CD4-positive, alpha-beta memory T cell (primary cell): ENCODE results near the gene CABLES1. TPM values are rescaled to one million over a fixed set of nuclear protein-coding genes. Genes with fewer than 3 reads are reported as not detected.

ENCODE experiments used
- CTCF ChIA-PET: fragments of 350-600 bp; sonication (Branson Sonifier 250); formaldehyde crosslinking; loops from one replicate; lab custom pipeline; 2021; ENCODE audit warnings: inconsistent platforms; ENCODE audit not compliant: partially characterized antibody; lab: Charles Lee
- POLR2A ChIA-PET: fragments of 350-600 bp; sonication (Branson Sonifier 250); formaldehyde crosslinking; loops from one replicate; lab custom pipeline; 2021; ENCODE audit not compliant: partially characterized antibody; lab: Charles Lee
- DNase-seq, 5 donors: peaks; one replicate each; pipeline versions ENCODE4 v3.0.0 to v3.0.0-alpha.2; 2020 to 2022; ENCODE audit warnings: mixed read lengths in 1 of 5
- H3K27ac ChIP-seq: one replicate; pipeline ENCODE4 v1.7.0; 2013; ENCODE audit warnings: low read depth, low read length
- H3K27me3 ChIP-seq: 2 replicates; pipeline ENCODE4 v1.7.0; 2013; ENCODE audit warnings: mild to moderate bottlenecking, low read length, moderate library complexity; ENCODE audit not compliant: insufficient read depth
- H3K36me3 ChIP-seq: 2 replicates; pipeline ENCODE4 v1.7.0; 2013; ENCODE audit warnings: mild to moderate bottlenecking, low read length, moderate library complexity; ENCODE audit not compliant: insufficient read depth
- H3K4me1 ChIP-seq: 2 replicates; pipeline ENCODE4 v1.7.0; 2013; ENCODE audit warnings: mild to moderate bottlenecking, low read length, moderate library complexity; ENCODE audit not compliant: insufficient read depth
- H3K4me3 ChIP-seq, 2 donors: one replicate each; pipeline ENCODE4 v1.7.0; 2013; ENCODE audit warnings: low read length in 2 of 2, mild to moderate bottlenecking in 1 of 2
- H3K9me3 ChIP-seq, 2 donors: one replicate each; pipeline ENCODE4 v1.7.0; 2013; ENCODE audit warnings: low read length in 2 of 2, control low read depth in 1 of 2; ENCODE audit not compliant: control insufficient read depth in 1 of 2
- H3K27ac Mint-ChIP-seq, 7 donors: one replicate each; pipeline ENCODE4 v1.8.0; 2020 to 2021; ENCODE audit warnings: mixed read lengths in 7 of 7, mild to moderate bottlenecking in 6 of 7, inconsistent platforms in 3 of 7, moderate library complexity in 3 of 7
- H3K27me3 Mint-ChIP-seq, 2 donors: one replicate each; pipeline ENCODE4 v1.8.0; 2020 to 2021; ENCODE audit warnings: mixed read lengths in 2 of 2
- H3K36me3 Mint-ChIP-seq, 2 donors: one replicate each; pipeline ENCODE4 v1.8.0; 2020 to 2021; ENCODE audit warnings: mixed read lengths in 2 of 2, inconsistent platforms in 1 of 2, mild to moderate bottlenecking in 1 of 2
- H3K4me1 Mint-ChIP-seq, 4 donors: one replicate each; pipeline ENCODE4 v1.8.0; 2020 to 2021; ENCODE audit warnings: mixed read lengths in 4 of 4, mild to moderate bottlenecking in 1 of 4
- H3K4me3 Mint-ChIP-seq, 8 donors: one replicate each; pipeline ENCODE4 v1.8.0; 2020 to 2021; ENCODE audit warnings: mixed read lengths in 8 of 8, mild to moderate bottlenecking in 7 of 8, moderate library complexity in 6 of 8, inconsistent platforms in 3 of 8
- H3K9me3 Mint-ChIP-seq, 8 donors: one replicate each; pipeline ENCODE4 v1.8.0; 2020 to 2021; ENCODE audit warnings: mixed read lengths in 8 of 8, mild to moderate bottlenecking in 5 of 8, inconsistent platforms in 3 of 8, moderate library complexity in 1 of 8
- intact Hi-C: fragments of 100-400 bp; cut with micrococcal nuclease; formaldehyde crosslinking; loops from one replicate; pipeline ENCODE4 v1.15.1; 2023
- polyA plus RNA-seq, 2 donors: library from polyadenylated mRNA; unstranded; fragments of 300-500 nt; fragmentation: Illumina TruSeq; gene quantifications; one replicate each; pipeline ENCODE4 v1.2.3, GENCODE V29; 2021
- total RNA-seq, 2 experiments: library from RNA; stranded (reverse); gene quantifications; one replicate each; pipeline ENCODE4 v1.2.3, GENCODE V29; 2021

CABLES1 gene
- total and polyA plus RNA-seq, 4 experiments from 2014 or later = 0.15 TPM; not detected in 3

- Histone ChIP-seq H3K27ac (no peak overlapping the region), H3K4me3 (no peak overlapping the region), H3K9me3 (no peaks in the 10 kb centered on the region), H3K36me3 (no peaks in the 10 kb centered on the region), H3K4me1 (no peaks in the 10 kb centered on the region), H3K27me3 (no peaks in the 10 kb centered on the region)
- Mint-ChIP-seq H3K27ac (no peak overlapping the region), H3K4me1 (no peaks in the 10 kb centered on the region), H3K36me3 (peaks cover 0 to 14% of the 10 kb centered on the region in 2 donors), H3K27me3 (no peaks in the 10 kb centered on the region), H3K9me3 (peaks cover 0 to 37% (median 21%) of the 10 kb centered on the region in 8 donors), H3K4me3 (no peak overlapping the region)
- ChIA-PET CTCF (no interaction called here), POLR2A (no interaction called here)
- intact Hi-C loops = no loop called here
- DNase-seq = no peak
These were observed 139.6 kb downstream of the CABLES1 start for GRCh38 chr18:23274638-23275482.

GRCh38 chr18:23276451-23276850 lies 141.2 kb downstream of the CABLES1 start:
- H3K9me3 ChIP-seq = no peaks in the 10 kb centered on the region
- H3K27ac ChIP-seq = no peak overlapping the region
- H3K4me3 Mint-ChIP-seq = no peak overlapping the region
- no peak overlapping the region for H3K4me3 ChIP-seq
- H3K9me3 Mint-ChIP-seq = peaks cover 0 to 22% (median 10%) of the 10 kb centered on the region in 8 donors
- H3K27ac Mint-ChIP-seq = no peak overlapping the region
- intact Hi-C loops = no loop called here
- no peaks in the 10 kb centered on the region for H3K4me1 ChIP-seq
- H3K36me3 ChIP-seq = no peaks in the 10 kb centered on the region
- no peaks in the 10 kb centered on the region for H3K4me1 Mint-ChIP-seq
- H3K27me3 Mint-ChIP-seq = no peaks in the 10 kb centered on the region
- ChIA-PET CTCF (no interaction called here), POLR2A (no interaction called here)
- H3K36me3 Mint-ChIP-seq = peaks cover 0 to 7% of the 10 kb centered on the region in 2 donors
- no peaks in the 10 kb centered on the region for H3K27me3 ChIP-seq
- no peak for DNase-seq

- intact Hi-C loops = no loop called here
- no peak overlapping the region for H3K4me3 Mint-ChIP-seq
- Histone ChIP-seq H3K36me3 (no peaks in the 10 kb centered on the region), H3K4me1 (no peaks in the 10 kb centered on the region), H3K27ac (no peak overlapping the region), H3K9me3 (no peaks in the 10 kb centered on the region), H3K4me3 (no peak overlapping the region), H3K27me3 (no peaks in the 10 kb centered on the region)
- H3K27me3 Mint-ChIP-seq = no peaks in the 10 kb centered on the region
- H3K27ac Mint-ChIP-seq = no peak overlapping the region
- POLR2A ChIA-PET = no interaction called here
- CTCF ChIA-PET = no interaction called here
- peaks cover 0 to 7% of the 10 kb centered on the region in 2 donors for H3K36me3 Mint-ChIP-seq
- peaks cover 0 to 18% (median 6%) of the 10 kb centered on the region in 8 donors for H3K9me3 Mint-ChIP-seq
- no peaks in the 10 kb centered on the region for H3K4me1 Mint-ChIP-seq
- no peak for DNase-seq
These were observed 142.1 kb downstream of the CABLES1 start for GRCh38 chr18:23277399-23277798.

GRCh38 chr18:23279931-23280330 lies 144.6 kb downstream of the CABLES1 start:
- Histone ChIP-seq H3K36me3 (no peaks in the 10 kb centered on the region), H3K27ac (no peak overlapping the region), H3K9me3 (no peaks in the 10 kb centered on the region), H3K4me1 (no peaks in the 10 kb centered on the region), H3K27me3 (no peaks in the 10 kb centered on the region), H3K4me3 (no peak overlapping the region)
- no peak overlapping the region for H3K27ac Mint-ChIP-seq
- ChIA-PET CTCF (no interaction called here), POLR2A (no interaction called here)
- DNase-seq = no peak
- peaks cover 0 to 18% (median 6%) of the 10 kb centered on the region in 8 donors for H3K9me3 Mint-ChIP-seq
- no peaks in the 10 kb centered on the region for H3K4me1 Mint-ChIP-seq
- H3K4me3 Mint-ChIP-seq = no peak overlapping the region
- intact Hi-C loops = no loop called here
- H3K27me3 Mint-ChIP-seq = no peaks in the 10 kb centered on the region
- peaks cover 0 to 7% of the 10 kb centered on the region in 2 donors for H3K36me3 Mint-ChIP-seq

GRCh38 chr18:23280844-23281243 lies 145.6 kb downstream of the CABLES1 start:
- Histone ChIP-seq H3K4me3 (no peak overlapping the region), H3K36me3 (no peaks in the 10 kb centered on the region), H3K27ac (no peak overlapping the region), H3K4me1 (no peaks in the 10 kb centered on the region), H3K27me3 (no peaks in the 10 kb centered on the region), H3K9me3 (no peaks in the 10 kb centered on the region)
- peaks cover 0 to 14% (median 6%) of the 10 kb centered on the region in 8 donors for H3K9me3 Mint-ChIP-seq
- no peaks in the 10 kb centered on the region for H3K27me3 Mint-ChIP-seq
- POLR2A ChIA-PET = no interaction called here
- no peak overlapping the region for H3K4me3 Mint-ChIP-seq
- intact Hi-C loops = no loop called here
- no peak overlapping the region for H3K27ac Mint-ChIP-seq
- DNase-seq = no peak
- no peaks in the 10 kb centered on the region for H3K4me1 Mint-ChIP-seq
- peaks cover 0 to 7% of the 10 kb centered on the region in 2 donors for H3K36me3 Mint-ChIP-seq
- CTCF ChIA-PET = no interaction called here

GRCh38 chr18:23281626-23282436 lies 146.5 kb downstream of the CABLES1 start:
- intact Hi-C loops = no loop called here
- ChIA-PET CTCF (no interaction called here), POLR2A (no interaction called here)
- H3K27ac ChIP-seq = no peak overlapping the region
- Mint-ChIP-seq H3K9me3 (peaks cover 0 to 13% (median 6%) of the 10 kb centered on the region in 8 donors), H3K36me3 (peaks cover 0 to 7% of the 10 kb centered on the region in 2 donors), H3K4me3 (no peak overlapping the region), H3K4me1 (no peaks in the 10 kb centered on the region), H3K27ac (no peak overlapping the region), H3K27me3 (no peaks in the 10 kb centered on the region)
- no peak for DNase-seq
- H3K4me3 ChIP-seq = no peak overlapping the region
- no peaks in the 10 kb centered on the region for H3K4me1 ChIP-seq
- no peaks in the 10 kb centered on the region for H3K9me3 ChIP-seq
- H3K27me3 ChIP-seq = no peaks in the 10 kb centered on the region
- H3K36me3 ChIP-seq = no peaks in the 10 kb centered on the region

- H3K4me1 ChIP-seq = no peaks in the 10 kb centered on the region
- no peaks in the 10 kb centered on the region for H3K4me1 Mint-ChIP-seq
- H3K9me3 Mint-ChIP-seq = peaks cover 0 to 8% (median 4%) of the 10 kb centered on the region in 8 donors
- no peaks in the 10 kb centered on the region for H3K36me3 ChIP-seq
- H3K36me3 Mint-ChIP-seq = peaks cover 0 to 4% of the 10 kb centered on the region in 2 donors
- H3K9me3 ChIP-seq = no peaks in the 10 kb centered on the region
- H3K27ac ChIP-seq = no peak overlapping the region
- no peak overlapping the region for H3K4me3 Mint-ChIP-seq
- no peak overlapping the region for H3K4me3 ChIP-seq
- intact Hi-C loops = no loop called here
- ChIA-PET POLR2A (no interaction called here), CTCF (no interaction called here)
- H3K27me3 ChIP-seq = no peaks in the 10 kb centered on the region
- H3K27me3 Mint-ChIP-seq = no peaks in the 10 kb centered on the region
- no peak for DNase-seq
- H3K27ac Mint-ChIP-seq = no peak overlapping the region
These were observed 147.1 kb downstream of the CABLES1 start for GRCh38 chr18:23282437-23282781.
